HEK293 (cell line): Measurements from ENCODE around the gene GPX4.

Experiments used
- CTCF ChIA-PET: fragments of 350-600 bp; formaldehyde crosslinking; extraction: SDS; loops from one replicate; lab custom pipeline; 2021; ENCODE audit warnings: antibody characterized with exemption; lab: Yijun Ruan, JAX
- POLR2A ChIA-PET: fragments of 300-600 bp; formaldehyde crosslinking; extraction: SDS; loops from one replicate; lab custom pipeline; 2020; ENCODE audit warnings: antibody characterized with exemption, inconsistent platforms; lab: Yijun Ruan, JAX
- H3K27ac ChIP-seq: fragments of 200-500 bp; sonication (Bioruptor generic); 2 replicates; pipeline ENCODE4 v1.5.1; 2014; ENCODE audit warnings: low read depth, low read length, control low read depth, inconsistent platforms; ENCODE audit errors: extremely low read depth
- H3K36me3 ChIP-seq, 2 experiments: fragments of 200-500 bp in 1 of 2; sonication (Bioruptor generic) in 1 of 2; 1 replicate in 1 of 2; 2 replicates in 1 of 2; pipeline ENCODE4 v1.5.1; 2014 to 2017; ENCODE audit warnings: inconsistent platforms in 2 of 2, low read length in 2 of 2; ENCODE audit not compliant: control insufficient read depth in 2 of 2, insufficient read depth in 1 of 2
- H3K4me1 ChIP-seq: fragments of 200-500 bp; sonication (Bioruptor generic); 2 replicates; pipeline ENCODE4 v1.5.1; 2014; ENCODE audit warnings: mild to moderate bottlenecking, low read length, inconsistent platforms; ENCODE audit not compliant: control insufficient read depth, insufficient read depth
- H3K4me3 ChIP-seq: 2 replicates; pipeline ENCODE4 v1.5.1; 2011; ENCODE audit warnings: low read depth, mild to moderate bottlenecking, control low read depth, low read length, moderate library complexity
- H3K9me3 ChIP-seq: fragments of 200-500 bp; sonication (Bioruptor generic); 2 replicates; pipeline ENCODE4 v1.5.1; 2014; ENCODE audit warnings: low read depth, low read length, inconsistent platforms; ENCODE audit not compliant: control insufficient read depth, insufficient read depth
- ATF2 ChIP-seq: fragments of 450-650 bp; formaldehyde crosslinking; IDR thresholded peaks from 2 replicates; pipeline ENCODE4 v1.5.1; 2016; ENCODE audit warnings: missing biosample characterization, missing genetic modification characterization, low read depth
- EGR2 ChIP-seq: fragments of 450-650 bp; formaldehyde crosslinking; IDR thresholded peaks from 2 replicates; pipeline ENCODE4 v1.5.1; 2016; ENCODE audit warnings: low read depth, missing biosample characterization, missing genetic modification characterization
- HIC1 ChIP-seq: fragments of 450-650 bp; formaldehyde crosslinking; IDR thresholded peaks from 2 replicates; pipeline ENCODE4 v1.5.1; 2016; ENCODE audit warnings: missing biosample characterization, missing genetic modification characterization
- KLF1 ChIP-seq: fragments of 450-650 bp; formaldehyde crosslinking; IDR thresholded peaks from 2 replicates; pipeline ENCODE4 v1.5.1; 2016; ENCODE audit warnings: missing biosample characterization, missing genetic modification characterization
- KLF16 ChIP-seq: fragments of 450-650 bp; formaldehyde crosslinking; IDR thresholded peaks from 2 replicates; pipeline ENCODE4 v1.5.1; 2017; ENCODE audit warnings: missing biosample characterization, missing genetic modification characterization
- KLF8 ChIP-seq: fragments of 450-650 bp; formaldehyde crosslinking; IDR thresholded peaks from 2 replicates; pipeline ENCODE4 v1.5.1; 2016; ENCODE audit warnings: missing biosample characterization, missing genetic modification characterization
- SP2 ChIP-seq: fragments of 450-650 bp; formaldehyde crosslinking; IDR thresholded peaks from 2 replicates; pipeline ENCODE4 v1.5.1; 2016; ENCODE audit warnings: missing biosample characterization, missing genetic modification characterization
- SP3 ChIP-seq: fragments of 450-650 bp; formaldehyde crosslinking; IDR thresholded peaks from 2 replicates; pipeline ENCODE4 v1.5.1; 2016; ENCODE audit warnings: missing biosample characterization, missing genetic modification characterization
- ZBTB11 ChIP-seq: fragments of 450-650 bp; formaldehyde crosslinking; conservative IDR thresholded peaks from 2 replicates; pipeline ENCODE4 v1.5.1; 2016; ENCODE audit warnings: low read depth, missing biosample characterization, missing genetic modification characterization
- ZBTB20 ChIP-seq: fragments of 450-650 bp; formaldehyde crosslinking; IDR thresholded peaks from 2 replicates; pipeline ENCODE4 v1.5.1; 2016; ENCODE audit warnings: missing biosample characterization, missing genetic modification characterization
- ZNF202 ChIP-seq: fragments of 450-650 bp; formaldehyde crosslinking; IDR thresholded peaks from 2 replicates; pipeline ENCODE4 v1.5.1; 2016; ENCODE audit warnings: missing biosample characterization, missing genetic modification characterization, borderline replicate concordance
- ZNF223 ChIP-seq: fragments of 450-650 bp; formaldehyde crosslinking; IDR thresholded peaks from 2 replicates; pipeline ENCODE4 v1.5.1; 2016; ENCODE audit warnings: missing biosample characterization, missing genetic modification characterization
- ZNF239 ChIP-seq: fragments of 450-650 bp; formaldehyde crosslinking; IDR thresholded peaks from 2 replicates; pipeline ENCODE4 v1.5.1; 2016; ENCODE audit warnings: missing biosample characterization, missing genetic modification characterization
- ZNF341 ChIP-seq: fragments of 450-650 bp; formaldehyde crosslinking; IDR thresholded peaks from 2 replicates; pipeline ENCODE4; 2016; ENCODE audit warnings: low read depth, missing biosample characterization, missing genetic modification characterization
- ZNF404 ChIP-seq: fragments of 450-650 bp; formaldehyde crosslinking; IDR thresholded peaks from 2 replicates; pipeline ENCODE4 v1.5.1; 2017; ENCODE audit warnings: missing biosample characterization, missing genetic modification characterization
- ZNF473 ChIP-seq: fragments of 450-650 bp; formaldehyde crosslinking; IDR thresholded peaks from 2 replicates; pipeline ENCODE4 v1.5.1; 2017; ENCODE audit warnings: missing biosample characterization, missing genetic modification characterization
- ZNF560 ChIP-seq: fragments of 450-650 bp; formaldehyde crosslinking; IDR thresholded peaks from 2 replicates; pipeline ENCODE4 v1.5.1; 2017; ENCODE audit warnings: missing biosample characterization, missing genetic modification characterization, borderline replicate concordance
- ZNF660 ChIP-seq: fragments of 450-650 bp; IDR thresholded peaks from 2 replicates; pipeline ENCODE4 v1.5.1; 2018; ENCODE audit warnings: missing biosample characterization, mild to moderate bottlenecking, missing genetic modification characterization

GPX4 gene

GRCh38 chr19:1062387-1063029 is 41.3 kb upstream of the GPX4 start (continued):
- TF ChIP-seq ATF2 (no peak), ZBTB20 (no peak), KLF8 (tag by site-specific recombination) (0 out of 2 replicates have a peak, but pooled peaks have one; percentile 18)

GRCh38 chr19:1063030-1063908 is 40.5 kb upstream of the GPX4 start:
- POLR2A ChIA-PET, result no interaction called here

GRCh38 chr19:1063909-1064660 is 39.7 kb upstream of the GPX4 start:
- POLR2A ChIA-PET, result interaction anchor here (0.6 to 1.0 kb wide), 4 partner anchors 9 to 38 kb away, joined by 3 read pairs; partner anchors contain the start of gene CNN2
- CTCF ChIA-PET, result interaction anchor here (0.6 to 2.1 kb wide), 6 partner anchors 13 to 49 kb away, joined by 3 to 11 read pairs (median 4); partner anchors contain the start of genes CNN2 and RNU6-2
- H3K4me3 ChIP-seq, result no peak overlapping the region
- TF ChIP-seq ZNF223 (tag by site-specific recombination) (peak; percentile 58), SP2 (tag by site-specific recombination) (peak; percentile 27), ZNF202 (tag by site-specific recombination) (no peak), ZNF660 (no peak), ZNF560 (tag by site-specific recombination) (no peak), EGR2 (tag by site-specific recombination) (peak; percentile 31; the same call in 1 of the 2 replicates), ZNF341 (tag by site-specific recombination) (no peak), ZNF473 (tag by site-specific recombination) (no peak), ATF2 (no peak), ZBTB11 (tag by site-specific recombination) (no peak)

More at GRCh38 chr19:1063030-1063908, 40.5 kb upstream of the GPX4 start:
- TF ChIP-seq KLF8 (tag by site-specific recombination), result peak; percentile 96
- no peak for TF ChIP-seq KLF16 (tag by site-specific recombination)
- TF ChIP-seq KLF1, result peak; percentile 51; the same call in 1 of the 2 replicates
- TF ChIP-seq SP3 (tag by site-specific recombination), result peak; percentile 39
- no peak for TF ChIP-seq ZNF404 (tag by site-specific recombination)
- TF ChIP-seq HIC1, result peak; percentile 78
- TF ChIP-seq ZNF239 (tag by site-specific recombination), result no peak
- peak; percentile 7; the same call in 1 of the 2 replicates for TF ChIP-seq SP2 (tag by site-specific recombination)
- Histone ChIP-seq H3K36me3 (peaks cover 0 to 8% of the 10 kb centered on the region in 2 experiments; a peak in 2 of 3 replicates), H3K9me3 (no peaks in the 10 kb centered on the region), H3K4me3 (no peak overlapping the region), H3K27ac (no peak overlapping the region), H3K4me1 (peaks cover 2% of the 10 kb centered on the region; the same call in 1 of the 2 replicates)
- CTCF ChIA-PET, result interaction anchor here (0.5 to 2.1 kb wide), 2 partner anchors 37 kb away, joined by 3 to 11 read pairs; partner anchors contain the start of gene CNN2

More at GRCh38 chr19:1063909-1064660, 39.7 kb upstream of the GPX4 start:
- Histone ChIP-seq H3K36me3 (peaks cover 0 to 3% of the 10 kb centered on the region in 2 experiments; a peak in 2 of 3 replicates), H3K9me3 (no peaks in the 10 kb centered on the region), H3K27ac (no peak overlapping the region), H3K4me1 (peaks cover 2% of the 10 kb centered on the region; the same call in 1 of the 2 replicates)
